Measurements from ENCODE around the gene AMZ2.
A peak's percentile ranks its signal among the peaks of the same experiment; 100 is the strongest.
"Not testable (repeated sequence)": the region's sequence is repeated elsewhere in the genome, so short reads cannot be mapped to it uniquely, and the experiment has no call there.

AMZ2 gene

GRCh38 chr17:68248891-68249290 is 1.0 kb downstream of the AMZ2 start:
- Histone ChIP-seq H3K27me3 (ENCODE audit: insufficient read depth, low read length, poor library complexity) (no peaks in the 10 kb centered on the region), H2BK15ac (replicated peaks; ENCODE audit: low read depth) (no peak overlapping the region), H4K5ac (ENCODE audit: low read length) (no peak overlapping the region), H3K79me2 (ENCODE audit: control insufficient read depth, insufficient read depth, low read length) (no peaks in the 10 kb centered on the region), H3K4me3 (ENCODE audit: low read length) (no peak overlapping the region), H3K23ac (ENCODE audit: low read length) (no peak overlapping the region), H3K4ac (ENCODE audit: low read depth, low read length) (no peak overlapping the region), H3K9ac (ENCODE audit: low read length) (peak overlapping the region; percentile 94), H3K79me1 (ENCODE audit: low read length) (no peaks in the 10 kb centered on the region), H3K4me2 (ENCODE audit: low read length) (no peak overlapping the region), H4K8ac (ENCODE audit: low read depth, low read length) (no peak overlapping the region), H2BK5ac (ENCODE audit: low read length) (no peak overlapping the region), H3K4me1 (ENCODE audit: control insufficient read depth, low read depth, low read length) (no peaks in the 10 kb centered on the region), H3K36me3 (ENCODE audit: control insufficient read depth, insufficient read depth, low read length) (no peaks in the 10 kb centered on the region), H2BK120ac (ENCODE audit: low read depth, low read length) (no peak overlapping the region), H3K18ac (ENCODE audit: low read length) (no peak overlapping the region), H3K56ac (ENCODE audit: low read length) (peak overlapping the region; percentile 94), H3K27ac (ENCODE audit: low read depth, low read length) (no peak overlapping the region), H2AK5ac (ENCODE audit: low read length) (no peak overlapping the region)
- no CpG with 5 or more reads among the region's 5 CpGs for WGBS (ENCODE audit: extremely low coverage, insufficient coverage, low lambda C conversion rate)
- no peak for DNase-seq

GRCh38 chr17:68249354-68249765 is 1.5 kb downstream of the AMZ2 start:
- Histone ChIP-seq H4K8ac (ENCODE audit: low read depth, low read length) (no peak overlapping the region), H4K5ac (ENCODE audit: low read length) (no peak overlapping the region), H3K27me3 (ENCODE audit: insufficient read depth, low read length, poor library complexity) (no peaks in the 10 kb centered on the region), H3K4me1 (ENCODE audit: control insufficient read depth, low read depth, low read length) (no peaks in the 10 kb centered on the region), H2AK5ac (ENCODE audit: low read length) (no peak overlapping the region), H3K79me1 (ENCODE audit: low read length) (no peaks in the 10 kb centered on the region), H3K23ac (ENCODE audit: low read length) (no peak overlapping the region), H3K79me2 (ENCODE audit: control insufficient read depth, insufficient read depth, low read length) (no peaks in the 10 kb centered on the region), H3K4me2 (ENCODE audit: low read length) (no peak overlapping the region), H3K9ac (ENCODE audit: low read length) (no peak overlapping the region), H3K56ac (ENCODE audit: low read length) (no peak overlapping the region), H3K36me3 (ENCODE audit: control insufficient read depth, insufficient read depth, low read length) (no peaks in the 10 kb centered on the region), H3K4ac (ENCODE audit: low read depth, low read length) (no peak overlapping the region), H2BK120ac (ENCODE audit: low read depth, low read length) (no peak overlapping the region), H2BK15ac (replicated peaks; ENCODE audit: low read depth) (no peak overlapping the region), H3K4me3 (ENCODE audit: low read length) (no peak overlapping the region), H2BK5ac (ENCODE audit: low read length) (no peak overlapping the region), H3K18ac (ENCODE audit: low read length) (no peak overlapping the region), H3K27ac (ENCODE audit: low read depth, low read length) (no peak overlapping the region)
- DNase-seq: no peak
- WGBS (ENCODE audit: extremely low coverage, insufficient coverage, low lambda C conversion rate): no CpG with 5 or more reads among the region's 7 CpGs

- not testable (repeated sequence) for H3K79me1 ChIP-seq (ENCODE audit: low read length); H3K4me2 ChIP-seq (ENCODE audit: low read length); H3K36me3 ChIP-seq (ENCODE audit: control insufficient read depth, insufficient read depth, low read length); H3K27me3 ChIP-seq (ENCODE audit: insufficient read depth, low read length, poor library complexity); H2BK120ac ChIP-seq (ENCODE audit: low read depth, low read length); DNase-seq; H2BK5ac ChIP-seq (ENCODE audit: low read length); H4K8ac ChIP-seq (ENCODE audit: low read depth, low read length); H3K56ac ChIP-seq (ENCODE audit: low read length); H3K4me1 ChIP-seq (ENCODE audit: control insufficient read depth, low read depth, low read length); H3K27ac ChIP-seq (ENCODE audit: low read depth, low read length); H3K23ac ChIP-seq (ENCODE audit: low read length); H3K79me2 ChIP-seq (ENCODE audit: control insufficient read depth, insufficient read depth, low read length); H3K4ac ChIP-seq (ENCODE audit: low read depth, low read length); H3K9ac ChIP-seq (ENCODE audit: low read length); H3K18ac ChIP-seq (ENCODE audit: low read length); H2BK15ac ChIP-seq (replicated peaks; ENCODE audit: low read depth); H3K4me3 ChIP-seq (ENCODE audit: low read length); H4K5ac ChIP-seq (ENCODE audit: low read length); H2AK5ac ChIP-seq (ENCODE audit: low read length)
- WGBS (ENCODE audit: extremely low coverage, insufficient coverage, low lambda C conversion rate): no CpG with 5 or more reads among the region's 7 CpGs
Measured at GRCh38 chr17:68253426-68253825, 5.6 kb downstream of the AMZ2 start.

- H4K5ac ChIP-seq (ENCODE audit: low read length): no peak overlapping the region
- no CpG with 5 or more reads among the region's 4 CpGs for WGBS (ENCODE audit: extremely low coverage, insufficient coverage, low lambda C conversion rate)
- H3K9ac ChIP-seq (ENCODE audit: low read length): no peak overlapping the region
- no peaks in the 10 kb centered on the region for H3K79me2 ChIP-seq (ENCODE audit: control insufficient read depth, insufficient read depth, low read length)
- no peak overlapping the region for H2BK15ac ChIP-seq (replicated peaks; ENCODE audit: low read depth)
- H3K23ac ChIP-seq (ENCODE audit: low read length): no peak overlapping the region
- no peak overlapping the region for H2BK120ac ChIP-seq (ENCODE audit: low read depth, low read length)
- H3K4me1 ChIP-seq (ENCODE audit: control insufficient read depth, low read depth, low read length): no peaks in the 10 kb centered on the region
- no peak overlapping the region for H3K56ac ChIP-seq (ENCODE audit: low read length)
- peaks cover 4% of the 10 kb centered on the region for H3K36me3 ChIP-seq (ENCODE audit: control insufficient read depth, insufficient read depth, low read length)
- no peak overlapping the region for H3K27ac ChIP-seq (ENCODE audit: low read depth, low read length)
- H3K4ac ChIP-seq (ENCODE audit: low read depth, low read length): no peak overlapping the region
- DNase-seq: no peak
- no peak overlapping the region for H2AK5ac ChIP-seq (ENCODE audit: low read length)
- H4K8ac ChIP-seq (ENCODE audit: low read depth, low read length): no peak overlapping the region
- H2BK5ac ChIP-seq (ENCODE audit: low read length): no peak overlapping the region
- H3K4me3 ChIP-seq (ENCODE audit: low read length): no peak overlapping the region
- no peak overlapping the region for H3K18ac ChIP-seq (ENCODE audit: low read length)
- no peak overlapping the region for H3K4me2 ChIP-seq (ENCODE audit: low read length)
- no peaks in the 10 kb centered on the region for H3K27me3 ChIP-seq (ENCODE audit: insufficient read depth, low read length, poor library complexity)
- no peaks in the 10 kb centered on the region for H3K79me1 ChIP-seq (ENCODE audit: low read length)
Measured at GRCh38 chr17:68255151-68255550, 7.3 kb downstream of the AMZ2 start.

- Histone ChIP-seq H3K27me3 (ENCODE audit: insufficient read depth, low read length, poor library complexity) (no peaks in the 10 kb centered on the region), H3K18ac (ENCODE audit: low read length) (no peak overlapping the region), H3K4me3 (ENCODE audit: low read length) (no peak overlapping the region), H3K79me2 (ENCODE audit: control insufficient read depth, insufficient read depth, low read length) (no peaks in the 10 kb centered on the region), H2BK5ac (ENCODE audit: low read length) (no peak overlapping the region), H2BK15ac (replicated peaks; ENCODE audit: low read depth) (no peak overlapping the region), H3K9ac (ENCODE audit: low read length) (no peak overlapping the region), H3K27ac (ENCODE audit: low read depth, low read length) (no peak overlapping the region), H3K4me2 (ENCODE audit: low read length) (no peak overlapping the region), H3K4me1 (ENCODE audit: control insufficient read depth, low read depth, low read length) (no peaks in the 10 kb centered on the region), H3K36me3 (ENCODE audit: control insufficient read depth, insufficient read depth, low read length) (peaks cover 4% of the 10 kb centered on the region), H2BK120ac (ENCODE audit: low read depth, low read length) (no peak overlapping the region), H3K23ac (ENCODE audit: low read length) (no peak overlapping the region), H4K5ac (ENCODE audit: low read length) (no peak overlapping the region), H2AK5ac (ENCODE audit: low read length) (no peak overlapping the region), H4K8ac (ENCODE audit: low read depth, low read length) (no peak overlapping the region), H3K56ac (ENCODE audit: low read length) (no peak overlapping the region), H3K79me1 (ENCODE audit: low read length) (no peaks in the 10 kb centered on the region), H3K4ac (ENCODE audit: low read depth, low read length) (no peak overlapping the region)
- no peak for DNase-seq
- WGBS (ENCODE audit: extremely low coverage, insufficient coverage, low lambda C conversion rate): no CpG with 5 or more reads among the region's 5 CpGs
Measured at GRCh38 chr17:68255731-68256538, 8.1 kb downstream of the AMZ2 start.

GRCh38 chr17:68256701-68257100 is 8.9 kb downstream of the AMZ2 start:
- not testable (repeated sequence) for H2AK5ac ChIP-seq (ENCODE audit: low read length); H3K27ac ChIP-seq (ENCODE audit: low read depth, low read length); H3K23ac ChIP-seq (ENCODE audit: low read length); H3K9ac ChIP-seq (ENCODE audit: low read length); H4K8ac ChIP-seq (ENCODE audit: low read depth, low read length); H3K79me1 ChIP-seq (ENCODE audit: low read length); H4K5ac ChIP-seq (ENCODE audit: low read length); H2BK15ac ChIP-seq (replicated peaks; ENCODE audit: low read depth); H3K4me2 ChIP-seq (ENCODE audit: low read length); H3K27me3 ChIP-seq (ENCODE audit: insufficient read depth, low read length, poor library complexity); H2BK5ac ChIP-seq (ENCODE audit: low read length); H3K36me3 ChIP-seq (ENCODE audit: control insufficient read depth, insufficient read depth, low read length); H3K79me2 ChIP-seq (ENCODE audit: control insufficient read depth, insufficient read depth, low read length); H3K4me1 ChIP-seq (ENCODE audit: control insufficient read depth, low read depth, low read length); DNase-seq; H3K18ac ChIP-seq (ENCODE audit: low read length); H3K4me3 ChIP-seq (ENCODE audit: low read length); H3K4ac ChIP-seq (ENCODE audit: low read depth, low read length); H2BK120ac ChIP-seq (ENCODE audit: low read depth, low read length); H3K56ac ChIP-seq (ENCODE audit: low read length)
- WGBS (ENCODE audit: extremely low coverage, insufficient coverage, low lambda C conversion rate): no CpG with 5 or more reads among the region's 5 CpGs
